HG02623 (cell line): Measurements from ENCODE around the gene AP2B1.

Experiments used
- ATAC-seq: cut with Tn5 transposase; IDR thresholded peaks from one replicate; pipeline ENCODE4 v1.9.1; 2021; ENCODE audit warnings: moderate library complexity; ENCODE audit not compliant: unreplicated experiment

AP2B1 gene

DNA sequence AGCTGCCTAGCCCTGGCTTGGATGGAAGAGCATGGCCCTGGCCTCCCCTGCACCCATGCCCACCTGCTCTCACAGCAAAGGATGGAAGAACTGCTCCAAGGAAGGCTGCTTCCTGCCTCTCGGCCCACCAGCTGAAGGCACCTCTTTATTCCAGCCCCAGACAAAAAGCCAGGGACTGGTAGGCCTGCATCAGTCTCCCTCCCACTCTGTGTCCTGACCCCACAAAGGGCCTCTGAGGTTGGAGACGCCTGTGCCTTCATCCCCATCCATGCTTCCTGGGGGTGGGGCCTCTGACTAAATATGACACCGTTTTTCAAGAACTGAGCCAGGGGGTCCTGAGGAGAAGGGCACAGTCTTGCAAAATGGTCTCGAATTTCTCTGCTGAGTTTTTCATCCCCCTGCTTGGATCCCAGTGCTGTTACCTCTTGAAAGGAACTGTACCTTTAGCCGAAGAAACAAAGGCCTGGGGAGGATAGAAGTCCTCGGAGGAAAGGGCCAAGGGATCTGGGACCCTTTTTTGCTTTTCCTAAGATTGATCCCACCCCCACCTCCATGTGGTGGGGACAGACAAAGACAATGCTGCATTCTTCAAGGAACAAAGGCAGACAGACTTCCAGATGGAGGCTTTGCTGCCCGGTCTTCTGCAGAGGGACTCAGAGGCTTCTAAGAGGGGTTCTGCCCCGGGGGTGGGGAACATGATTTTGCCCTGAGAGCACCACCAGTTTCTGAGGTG is 178.8 kb downstream of the AP2B1 start:
- no peak for ATAC-seq

DNA sequence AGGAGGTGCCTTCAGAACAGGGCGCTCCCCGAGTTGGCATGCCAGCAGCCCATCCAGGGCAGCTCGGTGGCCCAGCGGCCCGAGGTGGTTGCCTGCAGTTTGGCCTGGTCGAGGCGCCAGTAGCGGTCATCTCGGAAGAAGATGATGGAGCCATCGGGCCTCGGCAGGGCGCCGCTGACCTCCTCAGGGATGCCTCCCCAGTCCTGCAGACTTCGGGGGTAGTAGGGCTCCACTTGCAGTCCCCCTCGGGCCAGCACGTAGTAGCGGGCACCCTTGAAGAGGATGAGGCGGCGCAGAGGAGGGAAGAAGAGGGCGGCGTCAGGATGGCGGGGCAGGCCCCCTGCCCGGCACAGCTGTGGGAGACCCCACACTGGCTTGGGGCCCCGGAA is 179.4 kb downstream of the AP2B1 start:
- no peak for ATAC-seq

DNA sequence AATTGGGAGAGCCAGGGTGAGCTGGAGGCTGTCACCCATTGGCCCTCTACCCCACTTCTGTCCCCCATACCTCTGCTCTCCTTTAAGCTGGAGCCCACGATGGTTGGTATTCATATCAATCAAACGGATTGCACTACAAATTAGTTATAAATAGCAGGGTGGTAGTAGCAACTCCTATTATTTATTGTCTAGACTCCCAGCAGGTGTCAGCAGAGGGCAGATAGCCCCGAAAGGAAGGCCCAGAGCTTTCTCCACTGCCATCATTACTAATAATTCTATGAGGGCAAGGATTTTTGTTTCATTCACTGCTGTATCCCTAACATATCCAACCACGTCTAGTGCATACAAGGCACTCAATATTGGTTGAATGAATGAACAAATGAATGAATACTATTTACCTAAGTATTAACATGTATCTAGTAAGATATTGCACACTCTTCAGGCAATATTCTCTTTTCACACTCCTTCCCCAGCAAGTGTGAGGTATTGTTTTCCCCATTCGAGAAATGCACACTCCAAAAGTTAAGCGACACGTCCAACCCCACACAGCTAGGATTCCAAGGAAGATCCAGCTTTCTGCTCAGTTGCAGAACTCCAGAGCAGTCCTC is 179.9 kb downstream of the AP2B1 start:
- no peak for ATAC-seq

DNA sequence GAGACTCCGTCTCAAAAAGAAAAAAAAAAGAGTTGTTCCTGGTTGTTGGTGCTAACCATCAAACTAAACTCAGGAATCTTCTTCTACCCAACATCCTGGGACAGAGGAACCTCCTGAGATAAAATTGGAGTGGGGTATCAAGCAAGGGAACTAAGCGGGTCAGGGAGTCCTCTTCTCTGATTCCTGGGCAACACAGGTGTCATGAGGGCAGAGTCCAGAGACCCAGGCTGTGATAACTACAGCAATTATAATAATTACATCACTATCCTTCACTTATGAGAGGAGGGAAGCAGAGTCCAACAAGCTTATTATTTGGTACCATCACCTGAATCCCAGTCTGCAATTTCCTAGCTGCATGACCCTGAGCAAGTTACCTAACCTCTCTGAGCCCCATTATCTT is 181.7 kb downstream of the AP2B1 start:
- ATAC-seq: no peak

DNA sequence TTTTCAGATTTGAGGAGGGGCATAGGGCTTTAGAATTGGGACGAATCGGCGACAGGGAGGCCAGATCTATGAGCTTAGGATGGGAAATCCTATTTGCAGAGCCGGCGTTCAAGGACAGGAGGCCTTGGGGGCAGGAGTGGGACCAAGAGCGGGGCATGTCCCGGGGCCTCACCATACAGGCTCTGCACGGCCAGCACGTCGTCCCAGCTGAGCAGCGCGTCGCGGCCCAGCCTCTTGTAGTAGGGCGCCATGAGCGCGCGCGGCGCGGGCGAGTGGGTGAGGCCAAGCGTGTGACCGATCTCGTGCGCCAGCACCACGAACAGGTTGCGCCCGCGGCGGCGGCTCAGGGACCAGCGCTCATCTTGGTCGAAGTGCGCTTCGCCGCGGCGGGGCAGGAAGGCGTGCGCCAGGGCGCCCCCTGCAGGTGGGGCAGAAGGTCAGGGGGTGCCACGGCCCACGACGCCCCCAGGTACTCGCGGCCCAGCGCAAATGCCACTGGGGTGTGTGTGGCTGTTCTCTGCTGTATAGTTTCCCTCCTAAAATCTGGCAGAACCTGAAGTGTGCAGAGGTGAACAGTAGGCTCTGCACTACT is 182.9 kb downstream of the AP2B1 start:
- ATAC-seq: no peak

DNA sequence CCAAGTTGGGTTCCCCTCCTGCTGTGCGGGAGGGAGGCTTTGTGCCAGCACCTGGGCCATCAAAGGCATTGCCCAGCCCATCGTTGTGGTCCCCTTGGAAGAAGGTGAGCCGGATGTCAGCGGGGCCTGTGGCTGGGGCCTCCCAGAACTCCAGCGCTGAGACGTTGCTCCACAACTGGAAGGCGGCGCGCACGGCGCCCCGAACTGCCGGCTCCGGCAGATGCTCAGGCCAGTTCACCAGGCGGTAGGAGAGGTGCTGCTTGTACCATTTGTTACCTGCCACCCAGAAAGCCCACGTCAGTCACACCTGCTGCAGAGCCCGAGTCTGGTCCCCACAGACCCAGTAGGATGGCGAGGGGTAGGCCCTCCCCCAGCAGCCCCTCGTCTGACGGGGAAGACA is 186.0 kb downstream of the AP2B1 start:
- ATAC-seq: no peak

DNA sequence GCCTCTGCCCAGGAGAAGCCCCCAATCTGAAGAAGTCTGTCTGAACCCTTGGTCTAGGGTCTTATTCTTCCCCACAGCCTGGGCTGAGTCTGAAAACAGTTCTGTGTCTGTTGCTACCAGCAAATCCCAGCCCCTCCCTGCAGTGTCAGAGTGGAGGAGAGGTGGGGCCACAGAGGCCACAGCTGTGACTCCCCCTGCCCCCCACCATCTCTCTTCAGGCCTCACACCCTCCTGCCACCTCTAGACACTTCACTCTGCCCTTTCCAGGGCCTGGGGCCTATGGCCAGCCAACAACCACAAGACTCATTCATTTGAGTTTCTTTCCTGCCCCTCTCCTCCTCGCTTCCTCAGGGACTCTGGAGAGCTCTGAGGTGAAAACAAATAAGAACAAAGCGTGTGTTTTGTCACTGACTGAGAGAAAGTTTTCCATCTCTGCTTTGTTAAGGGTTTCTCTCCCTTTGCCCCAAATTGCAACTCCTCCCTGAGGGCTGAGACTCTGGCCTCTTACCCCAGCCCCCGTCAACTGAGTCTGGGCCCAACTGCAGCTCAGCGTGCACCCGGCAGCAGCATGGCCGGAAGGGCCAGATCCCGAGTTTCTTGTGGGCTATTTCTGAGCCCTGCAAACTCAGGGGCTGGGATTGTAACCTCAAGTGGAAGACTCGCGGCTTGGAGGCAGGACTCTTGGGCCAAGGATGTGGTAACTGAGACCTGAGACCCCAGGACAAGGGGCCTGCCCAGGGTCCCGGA is 186.7 kb downstream of the AP2B1 start:
- ATAC-seq: no peak

DNA sequence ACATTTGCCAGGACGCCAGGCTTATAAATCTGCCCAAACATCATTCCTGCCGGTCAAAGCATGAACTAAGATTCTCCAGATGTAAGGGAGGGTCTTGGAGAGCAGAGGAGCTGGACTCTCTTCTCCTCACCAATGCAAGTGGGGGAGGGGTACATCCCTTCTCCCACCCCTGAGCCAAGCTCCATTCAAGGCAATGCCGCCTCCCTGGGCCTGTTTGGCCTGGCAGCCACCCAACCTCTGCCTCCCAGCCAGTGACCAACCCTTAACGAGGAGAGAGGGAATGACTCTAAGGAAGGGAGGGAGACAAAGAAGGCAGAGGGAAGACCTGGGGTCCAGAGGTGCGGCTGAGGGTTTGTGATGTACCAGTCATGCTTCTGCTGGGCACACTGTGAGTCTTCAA is 187.4 kb downstream of the AP2B1 start:
- no peak for ATAC-seq

DNA sequence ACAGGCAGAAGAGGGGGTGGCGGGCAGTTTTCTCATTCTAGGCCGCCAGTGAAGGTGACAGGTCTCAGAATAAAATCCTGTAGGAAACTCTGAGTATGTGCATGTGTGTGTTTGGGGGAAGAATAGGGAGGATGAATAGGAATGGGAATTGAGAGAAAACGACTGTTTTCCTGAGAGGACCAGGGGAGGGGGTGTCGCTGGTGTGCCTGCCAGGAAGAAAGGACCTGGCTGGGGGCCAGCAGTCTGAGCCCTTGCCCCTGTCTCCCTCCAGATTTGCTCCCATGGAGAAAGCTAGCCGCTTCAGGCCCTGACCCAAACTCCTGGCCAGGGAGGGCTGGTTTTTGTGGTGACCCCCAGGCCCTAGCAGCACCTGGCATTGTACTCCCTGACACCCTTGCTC is 187.9 kb downstream of the AP2B1 start:
- no peak for ATAC-seq

DNA sequence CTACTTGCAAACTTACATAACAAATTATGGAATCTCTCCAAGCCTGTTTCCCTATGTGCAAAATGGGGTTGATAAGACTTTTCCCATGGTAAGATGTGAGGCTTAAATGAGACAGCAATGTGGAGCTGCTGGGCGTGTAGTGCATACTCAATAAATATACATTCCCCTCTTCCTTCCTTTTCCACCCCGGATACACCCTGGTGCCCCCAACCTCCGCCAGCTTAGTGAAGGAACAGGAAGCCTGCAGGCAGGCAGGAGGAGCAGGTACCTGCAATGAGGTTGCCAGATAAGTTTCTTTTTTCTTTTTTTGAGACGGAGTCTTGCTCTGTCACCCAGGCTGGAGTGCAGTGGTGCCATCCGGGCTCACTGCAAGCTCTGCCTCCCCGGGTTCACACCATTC is 188.5 kb downstream of the AP2B1 start:
- no peak for ATAC-seq
